ENCODE data around the gene MAD1L1.

GRCh38 chr7:2114052-2114451, 118.7 kb downstream of the MAD1L1 start:
- TF ChIP-seq CTCF (IDR thresholded peaks at IDR 0.05; ENCODE audit: insufficient read depth, low read depth, low read length) (no peak), EZH2 (IDR thresholded peaks at IDR 0.05; ENCODE audit: insufficient read depth, low read length) (no peak)
